Endothelial cell (in vitro differentiated cells): Measurements from ENCODE around the gene HLA-DMB. TPM values are rescaled to one million over a fixed set of nuclear protein-coding genes. Genes with fewer than 3 reads are reported as not detected.

Experiments
- DNase-seq: peaks from one replicate; pipeline ENCODE4 v3.0.0; 2021; ENCODE audit warnings: low spot score
- H3K27ac Mint-ChIP-seq: one replicate; pipeline ENCODE4 v1.8.0; 2021; ENCODE audit warnings: mixed read lengths, inconsistent platforms; ENCODE audit not compliant: unreplicated experiment
- H3K27me3 Mint-ChIP-seq: one replicate; pipeline ENCODE4 v1.8.0; 2021; ENCODE audit warnings: mild to moderate bottlenecking, moderate library complexity, mixed read lengths, inconsistent platforms; ENCODE audit not compliant: unreplicated experiment
- H3K36me3 Mint-ChIP-seq: one replicate; pipeline ENCODE4 v1.8.0; 2021; ENCODE audit warnings: mild to moderate bottlenecking, low read depth, mixed read lengths, inconsistent platforms; ENCODE audit not compliant: unreplicated experiment
- H3K4me1 Mint-ChIP-seq: one replicate; pipeline ENCODE4 v1.8.0; 2021; ENCODE audit warnings: mild to moderate bottlenecking, mixed read lengths, inconsistent platforms; ENCODE audit not compliant: unreplicated experiment
- H3K4me3 Mint-ChIP-seq: one replicate; pipeline ENCODE4 v1.8.0; 2021; ENCODE audit warnings: mild to moderate bottlenecking, mixed read lengths, inconsistent platforms; ENCODE audit not compliant: unreplicated experiment
- H3K9me3 Mint-ChIP-seq: one replicate; pipeline ENCODE4 v1.8.0; 2021; ENCODE audit warnings: mixed read lengths, inconsistent platforms; ENCODE audit not compliant: unreplicated experiment
- CTCF ChIP-seq: fragments of 200-600 bp; sonication (generic); IDR thresholded peaks from one replicate; pipeline ENCODE4 v1.5.0; 2021; ENCODE audit warnings: antibody characterized with exemption; ENCODE audit not compliant: unreplicated experiment
- total RNA-seq: library from RNA; stranded (reverse); fragmentation: NEBNext Ultra II Directional; extraction: Animal tissue kit (Norgen Biotek cat#: 25700); gene quantifications from one replicate; pipeline ENCODE4 v1.2.1, GENCODE V29; 2021; ENCODE audit not compliant: unreplicated experiment

Gene HLA-DMB
- total RNA-seq, 1 donor from 2014 or later = 1.3 TPM

GRCh38 chr6:32931211-32931610 is 9.6 kb downstream of the HLA-DMB start:
- Mint-ChIP-seq H3K36me3 (no peaks in the 10 kb centered on the region), H3K9me3 (no peaks in the 10 kb centered on the region), H3K27me3 (peaks cover 2% of the 10 kb centered on the region), H3K27ac (no peak overlapping the region), H3K4me1 (peaks cover 11% of the 10 kb centered on the region), H3K4me3 (no peak overlapping the region)
- DNase-seq = no peak
- no peak for TF ChIP-seq CTCF

DNA sequence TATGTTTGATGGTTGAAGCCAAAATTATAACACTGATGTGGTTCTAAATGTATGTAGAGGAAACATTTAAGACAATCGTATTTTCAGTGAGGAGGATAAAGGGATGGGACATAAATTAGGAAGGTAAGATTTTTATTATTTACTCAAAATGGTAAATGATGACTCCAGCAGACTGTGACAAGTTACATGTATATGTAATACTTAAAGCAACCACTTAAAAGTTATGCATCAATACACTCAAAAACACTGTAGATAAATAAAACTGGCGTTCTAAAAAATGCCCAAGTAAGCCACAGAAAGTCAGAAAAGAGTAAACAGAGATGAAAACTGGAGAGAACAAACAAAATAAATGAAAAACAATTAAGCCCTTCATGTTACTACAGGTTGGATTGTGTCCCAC is 18.7 kb downstream of the HLA-DMB start:
- no peaks in the 10 kb centered on the region for H3K27me3 Mint-ChIP-seq
- TF ChIP-seq CTCF = no peak
- no peaks in the 10 kb centered on the region for H3K9me3 Mint-ChIP-seq
- H3K36me3 Mint-ChIP-seq = no peaks in the 10 kb centered on the region
- no peak overlapping the region for H3K4me3 Mint-ChIP-seq
- DNase-seq = no peak
- peaks cover 4% of the 10 kb centered on the region for H3K4me1 Mint-ChIP-seq
- no peak overlapping the region for H3K27ac Mint-ChIP-seq

- no peak for TF ChIP-seq CTCF
- Mint-ChIP-seq H3K4me1 (peaks cover 4% of the 10 kb centered on the region), H3K27me3 (no peaks in the 10 kb centered on the region)
These were observed 20.1 kb downstream of the HLA-DMB start for GRCh38 chr6:32920715-32921114.

DNA sequence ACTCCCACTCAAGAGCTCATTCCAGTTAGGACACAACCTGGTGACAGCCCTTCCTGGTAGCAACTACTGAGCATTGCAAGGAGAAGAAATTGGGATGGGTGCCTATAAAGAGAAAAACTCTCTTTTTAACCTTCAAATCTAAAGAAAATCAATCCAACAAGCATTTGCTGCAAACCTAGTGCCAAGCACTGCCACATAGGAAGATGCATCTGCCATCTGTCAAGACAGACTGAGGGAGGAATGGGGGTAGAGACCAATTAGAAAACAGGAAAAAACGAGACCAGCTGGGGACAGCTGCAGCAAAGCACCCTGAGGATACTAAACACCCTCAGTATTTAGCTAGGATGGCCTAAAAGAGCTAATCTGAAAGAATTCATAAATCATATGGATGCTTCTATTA is 27.9 kb downstream of the HLA-DMB start:
- H3K4me3 Mint-ChIP-seq = no peak overlapping the region
- TF ChIP-seq CTCF = no peak
- DNase-seq = no peak
- H3K4me1 Mint-ChIP-seq = peaks cover 2% of the 10 kb centered on the region
- H3K9me3 Mint-ChIP-seq = no peaks in the 10 kb centered on the region
- H3K27me3 Mint-ChIP-seq = no peaks in the 10 kb centered on the region
- H3K27ac Mint-ChIP-seq = no peak overlapping the region
- no peaks in the 10 kb centered on the region for H3K36me3 Mint-ChIP-seq

More at GRCh38 chr6:32920715-32921114, 20.1 kb downstream of the HLA-DMB start:
- Mint-ChIP-seq H3K9me3 (no peaks in the 10 kb centered on the region), H3K36me3 (no peaks in the 10 kb centered on the region), H3K4me3 (no peak overlapping the region), H3K27ac (no peak overlapping the region)
- DNase-seq = no peak

- Mint-ChIP-seq H3K4me3 (no peak overlapping the region), H3K4me1 (no peaks in the 10 kb centered on the region), H3K27me3 (no peaks in the 10 kb centered on the region), H3K9me3 (no peaks in the 10 kb centered on the region), H3K27ac (no peak overlapping the region), H3K36me3 (no peaks in the 10 kb centered on the region)
- TF ChIP-seq CTCF = no peak
- no peak for DNase-seq
These were observed 31.9 kb downstream of the HLA-DMB start for GRCh38 chr6:32908897-32909296.
